H1 (cell line): ENCODE data around the gene MYH10. TPM values are rescaled to one million over a fixed set of nuclear protein-coding genes. Genes with fewer than 3 reads are reported as not detected.

Experiments
- CTCF ChIA-PET: fragments of 300-600 bp; sonication (Branson Sonifier 250); formaldehyde crosslinking; loops from one replicate; lab custom pipeline; 2021; ENCODE audit not compliant: partially characterized antibody; lab: Charles Lee
- POLR2A ChIA-PET: fragments of 300-600 bp; sonication (Branson Sonifier 250); formaldehyde crosslinking; loops from one replicate; lab custom pipeline; 2021; ENCODE audit warnings: inconsistent platforms; ENCODE audit not compliant: partially characterized antibody; lab: Charles Lee
- DNase-seq, 2 experiments: peaks; one replicate each; pipeline versions ENCODE4 v3.0.0 to v3.0.0-alpha.2; 2010 to 2022; ENCODE audit warnings: low spot score in 2 of 2, low read depth in 1 of 2, mixed read lengths in 1 of 2
- FAIRE-seq: peaks from 2 replicates; lab custom pipeline; 2011; peaks lifted over from hg19 to GRCh38; lab: Jason Lieb, UNC
- H2AFZ ChIP-seq: 2 replicates; pipeline ENCODE4 v1.8.1; 2012; ENCODE audit warnings: low read length, inconsistent platforms
- H2AK5ac ChIP-seq: 2 replicates; pipeline ENCODE4 v1.6.1; 2013; ENCODE audit warnings: low read depth, low read length
- H2BK120ac ChIP-seq: replicated peaks from 2 replicates; pipeline ENCODE3; 2013; ENCODE audit warnings: low read depth, low read length, inconsistent platforms
- H2BK12ac ChIP-seq: 2 replicates; pipeline ENCODE4 v1.6.1; 2013; ENCODE audit warnings: low read depth, low read length
- H2BK15ac ChIP-seq: 2 replicates; pipeline ENCODE4 v1.6.1; 2013; ENCODE audit warnings: low read length
- H2BK20ac ChIP-seq: 2 replicates; pipeline ENCODE4 v1.6.1; 2013; ENCODE audit warnings: low read length
- H2BK5ac ChIP-seq: 2 replicates; pipeline ENCODE4 v1.6.1; 2013; ENCODE audit warnings: low read depth, low read length
- H3K14ac ChIP-seq: 2 replicates; pipeline ENCODE4 v1.6.1; 2013; ENCODE audit warnings: inconsistent platforms; ENCODE audit not compliant: insufficient read length
- H3K18ac ChIP-seq: 2 replicates; pipeline ENCODE4 v1.6.1; 2013; ENCODE audit warnings: low read length; ENCODE audit errors: extremely low read depth
- H3K23ac ChIP-seq: 2 replicates; pipeline ENCODE4 v1.6.1; 2013; ENCODE audit warnings: inconsistent platforms; ENCODE audit not compliant: insufficient read length
- H3K23me2 ChIP-seq: 2 replicates; pipeline ENCODE4 v1.6.1; 2013; ENCODE audit warnings: low read depth, low read length
- H3K27ac ChIP-seq: 2 replicates; pipeline ENCODE4 v1.6.1; 2011; ENCODE audit warnings: low read depth, low read length, inconsistent platforms
- H3K27me3 ChIP-seq, 4 experiments: replicated peaks in 1 of 4; 1 replicate in 1 of 4; 2 replicates in 3 of 4; pipeline versions ENCODE4 v1.6.1 to v1.8.1; 2011 to 2013; ENCODE audit warnings: low read length in 3 of 4, mild to moderate bottlenecking in 3 of 4, inconsistent platforms in 2 of 4, mixed read lengths in 2 of 4, moderate library complexity in 1 of 4; ENCODE audit not compliant: control insufficient read depth in 3 of 4, insufficient read depth in 3 of 4; ENCODE audit errors: extremely low read depth in 1 of 4
- H3K36me3 ChIP-seq, 4 experiments: 2 replicates each; pipeline versions ENCODE4 v1.6.1 to v1.8.1; 2011 to 2013; ENCODE audit warnings: mild to moderate bottlenecking in 4 of 4, low read length in 3 of 4, moderate library complexity in 2 of 4, control low read depth in 1 of 4, inconsistent platforms in 1 of 4; ENCODE audit not compliant: insufficient read depth in 4 of 4, control insufficient read depth in 2 of 4
- H3K4ac ChIP-seq: replicated peaks from 2 replicates; pipeline ENCODE3; 2013; ENCODE audit warnings: low read length, low read depth, mixed read lengths, inconsistent platforms; ENCODE audit not compliant: insufficient read length
- H3K4me1 ChIP-seq, 4 experiments: replicated peaks in 1 of 4; 1 replicate in 1 of 4; 2 replicates in 3 of 4; pipeline versions ENCODE4 v1.6.1 to v1.8.1; 2011 to 2013; ENCODE audit warnings: low read length in 3 of 4, inconsistent platforms in 2 of 4, mixed read lengths in 1 of 4; ENCODE audit not compliant: insufficient read depth in 4 of 4, control insufficient read depth in 3 of 4
- H3K4me2 ChIP-seq, 2 experiments: 2 replicates each; pipeline versions ENCODE4 v1.6.1 to v1.8.1; 2011 to 2013; ENCODE audit warnings: low read depth in 2 of 2, low read length in 2 of 2, control low read depth in 1 of 2, inconsistent platforms in 1 of 2, mild to moderate bottlenecking in 1 of 2; ENCODE audit not compliant: insufficient read depth in 1 of 2
- H3K4me3 ChIP-seq, 4 experiments: fragments of 200-600, 300-600 bp in 1 of 4; sonication (generic), shearing (Covaris generic), sonication (Bioruptor Twin) in 1 of 4; 2 replicates each; pipeline versions ENCODE4 v1.5.1 to v1.8.1; 2011 to 2016; ENCODE audit warnings: low read length in 4 of 4, low read depth in 3 of 4, control low read depth in 2 of 4, inconsistent platforms in 2 of 4, mild to moderate bottlenecking in 2 of 4, mixed read lengths in 1 of 4, moderate library complexity in 1 of 4; ENCODE audit not compliant: insufficient read depth in 2 of 4; ENCODE audit errors: extremely low read depth in 1 of 4
- H3K56ac ChIP-seq: replicated peaks from 2 replicates; pipeline ENCODE3; 2013; ENCODE audit warnings: low read depth, mild to moderate bottlenecking, mixed read lengths, low read length, inconsistent platforms; ENCODE audit not compliant: insufficient read length
- H3K79me1 ChIP-seq: 2 replicates; pipeline ENCODE4 v1.6.1; 2013; ENCODE audit warnings: low read depth, low read length, control low read depth
- H3K79me2 ChIP-seq, 2 experiments: 2 replicates each; pipeline versions ENCODE4 v1.6.1 to v1.8.1; 2012 to 2013; ENCODE audit warnings: low read length in 2 of 2, mild to moderate bottlenecking in 2 of 2, inconsistent platforms in 1 of 2; ENCODE audit not compliant: insufficient read depth in 2 of 2, control insufficient read depth in 1 of 2
- H3K9ac ChIP-seq, 4 experiments: replicated peaks in 1 of 4; 1 replicate in 1 of 4; 2 replicates in 3 of 4; pipeline versions ENCODE4 v1.6.1 to v1.8.1; 2011 to 2013; ENCODE audit warnings: low read depth in 3 of 4, low read length in 3 of 4, control low read depth in 2 of 4, mild to moderate bottlenecking in 2 of 4, moderate library complexity in 2 of 4, inconsistent platforms in 1 of 4; ENCODE audit errors: extremely low read depth in 1 of 4
- H3K9me3 ChIP-seq, 2 experiments: 2 replicates each; pipeline versions ENCODE4 v1.6.1 to v1.8.1; 2012 to 2013; ENCODE audit warnings: mild to moderate bottlenecking in 2 of 2, moderate library complexity in 2 of 2, control low read depth in 1 of 2, inconsistent platforms in 1 of 2, low read depth in 1 of 2, low read length in 1 of 2, mixed read lengths in 1 of 2; ENCODE audit not compliant: insufficient read depth in 2 of 2
- H4K20me1 ChIP-seq, 2 experiments: replicated peaks in 1 of 2; 2 replicates each; pipeline versions ENCODE3 to v1.8.1; 2011 to 2013; ENCODE audit warnings: inconsistent platforms in 2 of 2, low read length in 2 of 2, mild to moderate bottlenecking in 1 of 2; ENCODE audit not compliant: insufficient read depth in 2 of 2, control insufficient read depth in 1 of 2
- H4K5ac ChIP-seq: 2 replicates; pipeline ENCODE4 v1.6.1; 2013; ENCODE audit warnings: low read length, low read depth, mixed read lengths, inconsistent platforms; ENCODE audit not compliant: insufficient read length
- H4K8ac ChIP-seq: 2 replicates; pipeline ENCODE4 v1.8.0; 2013; ENCODE audit warnings: mild to moderate bottlenecking, moderate library complexity, low read length, inconsistent platforms; ENCODE audit not compliant: insufficient read depth; ENCODE audit errors: extremely low read depth
- H4K91ac ChIP-seq: replicated peaks from 2 replicates; pipeline ENCODE3; 2013; ENCODE audit warnings: low read length, mixed read lengths, inconsistent platforms; ENCODE audit not compliant: insufficient read length
- BACH1 ChIP-seq: IDR thresholded peaks from 2 replicates; pipeline ENCODE4 v1.6.1; 2012; ENCODE audit warnings: low read length, improper control_type of control experiment
- WGBS, 2 experiments: shearing (Covaris generic) in 1 of 2; methylation state at CpG; one replicate each; pipeline versions ENCODE4 v1.1.6 to v1.1.7; 2013 to 2015; ENCODE audit warnings: low lambda C conversion rate in 2 of 2, mixed read lengths in 2 of 2, inconsistent platforms in 1 of 2, low coverage in 1 of 2, missing lambda C conversion rate in 1 of 2; ENCODE audit not compliant: insufficient replicate concordance in 2 of 2, insufficient coverage in 1 of 2, insufficient read length in 1 of 2; ENCODE audit errors: extremely low coverage in 1 of 2, missing lambda C conversion rate in 1 of 2; 5-methylcytosine and 5-hydroxymethylcytosine counted together
- polyA plus RNA-seq, 7 experiments: library from polyadenylated mRNA; depleted of rRNA in 3 of 7; stranded (reverse) in 5 of 7; unstranded in 2 of 7; fragments of >200 nt in 5 of 7; fragments of 200-250 nt in 2 of 7; gene quantifications; 1 replicate in 5 of 7; 2 replicates in 1 of 7; 4 replicates in 1 of 7; pipeline versions ENCODE4 v1.2.1 to v1.2.3, GENCODE V29; 2011 to 2013; ENCODE audit warnings: missing spikeins in 2 of 7, mixed read lengths in 2 of 7
- total RNA-seq: library from RNA; stranded (reverse); fragmentation: NEBNext Ultra II Directional; extraction: Animal tissue kit (Norgen Biotek cat#: 25700); gene quantifications from 2 replicates; pipeline ENCODE4 v1.2.1, GENCODE V29; 2021
- TF ChIP-seq, protein P1 (sequence below): IDR thresholded peaks from 2 replicates; pipeline ENCODE4 v1.6.1; 2011; ENCODE audit warnings: low read depth, mild to moderate bottlenecking, low read length; ENCODE audit not compliant: insufficient read depth

The MYH10 gene
- total and polyA plus RNA-seq, 2 of the 8 experiments (the other 6 are each of a cell fraction or from before 2014, with no cell fraction given): 64.1 to 289 TPM

DNA sequence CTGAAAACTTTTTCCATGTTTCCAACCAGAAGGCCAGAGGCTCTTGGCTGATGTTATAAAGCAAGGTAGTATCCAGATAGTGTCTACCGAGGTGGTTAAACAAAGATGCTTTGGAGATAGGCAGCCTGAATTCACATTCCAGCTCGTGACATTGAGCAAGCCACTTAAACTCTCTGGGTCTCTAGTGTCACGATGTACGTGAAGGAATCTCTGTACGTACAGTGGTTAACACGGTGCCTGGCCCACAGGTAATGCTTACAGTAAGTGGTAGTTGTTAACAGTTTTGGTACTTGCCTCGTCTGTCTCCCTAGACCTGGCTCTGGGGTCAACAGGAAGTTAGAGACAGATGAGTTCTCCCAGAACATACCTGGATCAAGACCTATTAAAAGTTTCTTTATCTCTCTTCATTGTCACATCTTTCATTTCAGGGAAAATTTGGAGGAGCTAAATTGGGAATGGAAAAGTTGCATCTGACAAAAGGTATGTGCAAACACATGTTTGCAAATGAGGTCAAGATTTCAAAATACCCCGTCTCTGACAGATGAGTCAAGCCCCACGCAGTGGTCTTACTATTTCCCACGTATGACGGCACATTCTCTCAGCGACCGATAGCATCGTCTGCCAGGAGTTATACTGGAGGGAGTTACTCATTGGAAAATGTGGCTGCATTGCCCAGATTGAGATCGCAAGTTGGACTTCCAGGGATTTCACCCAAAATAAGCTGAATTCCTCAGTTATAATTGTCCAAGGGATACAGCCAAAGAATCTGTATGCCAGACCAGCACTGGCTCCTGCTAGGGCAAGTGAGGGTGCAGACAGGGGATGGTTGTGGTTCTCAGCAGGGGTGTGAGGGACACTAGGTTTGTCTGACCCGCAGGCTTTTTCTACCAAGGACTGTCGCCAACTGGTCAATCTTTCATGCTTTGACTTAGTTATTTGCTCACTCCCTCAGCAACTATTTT is 18.9 kb upstream of the MYH10 start:
- Histone ChIP-seq H3K4me1 (no peaks in the 10 kb centered on the region), H2AFZ (no peak overlapping the region), H4K91ac (no peak overlapping the region), H3K27ac (no peak overlapping the region), H3K56ac (no peak overlapping the region), H4K5ac (no peak overlapping the region), H2BK12ac (no peak overlapping the region), H3K9me3 (no peaks in the 10 kb centered on the region), H3K27me3 (no peaks in the 10 kb centered on the region), H3K18ac (no peak overlapping the region), H3K4me3 (no peak overlapping the region), H3K23ac (no peak overlapping the region), H4K20me1 (no peaks in the 10 kb centered on the region), H2BK20ac (no peak overlapping the region), H3K23me2 (no peaks in the 10 kb centered on the region), H3K14ac (no peak overlapping the region), H2AK5ac (no peak overlapping the region), H2BK120ac (no peak overlapping the region), H3K4me2 (no peak overlapping the region), H3K79me2 (no peaks in the 10 kb centered on the region), H3K79me1 (no peaks in the 10 kb centered on the region), H2BK15ac (no peak overlapping the region), H4K8ac (no peak overlapping the region), H3K36me3 (no peaks in the 10 kb centered on the region), H2BK5ac (no peak overlapping the region), H3K4ac (no peak overlapping the region), H3K9ac (no peak overlapping the region)
- DNase-seq (no peak), FAIRE-seq (no peak)
- ChIA-PET CTCF (interaction anchor here (0.6 to 1.8 kb wide), 7 partner anchors 10 to 135 kb away, joined by 3 to 7 read pairs (median 4); partner anchors contain the start of gene MYH10), POLR2A (interaction anchor here (0.6 to 1.8 kb wide), 3 partner anchors 11 to 74 kb away, joined by 3 to 4 read pairs (median 4); partner anchors contain the start of gene MYH10)
- 87% methylated on average over 17 of the region's 17 CpGs; no CpG with 5 or more reads in 1 of the 2 experiments for WGBS, 2 experiments
- TF ChIP-seq BACH1: no peak
- TF ChIP-seq, protein P1, sequence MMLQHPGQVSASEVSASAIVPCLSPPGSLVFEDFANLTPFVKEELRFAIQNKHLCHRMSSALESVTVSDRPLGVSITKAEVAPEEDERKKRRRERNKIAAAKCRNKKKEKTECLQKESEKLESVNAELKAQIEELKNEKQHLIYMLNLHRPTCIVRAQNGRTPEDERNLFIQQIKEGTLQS: no peak
